Gastroesophageal sphincter (tissue), 4 donors: ENCODE results near the gene P3H3. TPM values are rescaled to one million over a fixed set of nuclear protein-coding genes. Genes with fewer than 3 reads are reported as not detected.

Experiments
- ATAC-seq: fragments of 150-250 bp; one replicate; pipeline ENCODE4 v1.9.1; 2016; ENCODE audit warnings: mild to moderate bottlenecking, moderate library complexity
- H3K27ac ChIP-seq, 4 donors: fragments of 200-600 bp; sonication (generic) in 3 of 4; 1 replicate in 3 of 4; 2 replicates in 1 of 4; pipeline ENCODE4 v1.5.1; 2016 to 2019
- H3K27me3 ChIP-seq: fragments of 200-600 bp; sonication (generic); one replicate; pipeline ENCODE4 v1.5.1; 2019
- H3K36me3 ChIP-seq, 2 donors: fragments of 200-600 bp; sonication (generic); one replicate each; pipeline ENCODE4 v1.5.1; 2019; ENCODE audit warnings: control low read depth in 1 of 2
- H3K4me1 ChIP-seq, 3 donors: fragments of 200-600 bp; sonication (generic); 1 replicate in 2 of 3; 2 replicates in 1 of 3; pipeline ENCODE4 v1.5.1; 2016 to 2019; ENCODE audit warnings: control low read depth in 2 of 3
- H3K4me3 ChIP-seq, 2 donors: fragments of 200-600 bp; sonication (generic); one replicate each; pipeline ENCODE4 v1.5.1; 2019; ENCODE audit warnings: mild to moderate bottlenecking in 1 of 2, moderate library complexity in 1 of 2
- H3K9me3 ChIP-seq, 3 donors: fragments of 200-600 bp; sonication (generic); one replicate each; pipeline ENCODE4 v1.5.1; 2017 to 2019; ENCODE audit warnings: control low read depth in 2 of 3
- EP300 ChIP-seq: sonication (generic); formaldehyde crosslinking; IDR thresholded peaks from one replicate; pipeline ENCODE4 v1.6.1; 2017; ENCODE audit warnings: antibody characterized with exemption, mild to moderate bottlenecking
- POLR2A ChIP-seq, 2 donors: fragments of 450-650 bp; IDR thresholded peaks; one replicate each; pipeline ENCODE4 v1.6.1; 2017; ENCODE audit warnings: antibody characterized with exemption in 2 of 2, mild to moderate bottlenecking in 2 of 2, moderate library complexity in 1 of 2
- POLR2AphosphoS5 ChIP-seq: sonication (generic); formaldehyde crosslinking; IDR thresholded peaks from one replicate; pipeline ENCODE4 v1.6.1; 2017; ENCODE audit warnings: antibody characterized with exemption
- WGBS, 2 donors: methylation state at CpG; one replicate each; pipeline ENCODE4 v1.1.5; 2018; ENCODE audit warnings: low coverage in 1 of 2; 5-methylcytosine and 5-hydroxymethylcytosine counted together
- total RNA-seq, 4 donors: library from RNA; depleted of rRNA; stranded (reverse); fragments of >200 nt; gene quantifications; one replicate each; pipeline ENCODE4 v1.1.0, GENCODE V29; 2016
- TF ChIP-seq, protein P1 (sequence below), 4 experiments: fragments of 200-600 bp in 2 of 4; fragments of 450-650 bp in 2 of 4; sonication (generic) in 1 of 4; IDR thresholded peaks; one replicate each; pipeline ENCODE4 v1.5.1; 2017 to 2019; ENCODE audit warnings: antibody characterized with exemption in 4 of 4, mild to moderate bottlenecking in 2 of 4, moderate library complexity in 2 of 4

The P3H3 gene
- total RNA-seq, 4 donors from 2014 or later = 17.3 to 28.3 (median 23.0) TPM

DNA sequence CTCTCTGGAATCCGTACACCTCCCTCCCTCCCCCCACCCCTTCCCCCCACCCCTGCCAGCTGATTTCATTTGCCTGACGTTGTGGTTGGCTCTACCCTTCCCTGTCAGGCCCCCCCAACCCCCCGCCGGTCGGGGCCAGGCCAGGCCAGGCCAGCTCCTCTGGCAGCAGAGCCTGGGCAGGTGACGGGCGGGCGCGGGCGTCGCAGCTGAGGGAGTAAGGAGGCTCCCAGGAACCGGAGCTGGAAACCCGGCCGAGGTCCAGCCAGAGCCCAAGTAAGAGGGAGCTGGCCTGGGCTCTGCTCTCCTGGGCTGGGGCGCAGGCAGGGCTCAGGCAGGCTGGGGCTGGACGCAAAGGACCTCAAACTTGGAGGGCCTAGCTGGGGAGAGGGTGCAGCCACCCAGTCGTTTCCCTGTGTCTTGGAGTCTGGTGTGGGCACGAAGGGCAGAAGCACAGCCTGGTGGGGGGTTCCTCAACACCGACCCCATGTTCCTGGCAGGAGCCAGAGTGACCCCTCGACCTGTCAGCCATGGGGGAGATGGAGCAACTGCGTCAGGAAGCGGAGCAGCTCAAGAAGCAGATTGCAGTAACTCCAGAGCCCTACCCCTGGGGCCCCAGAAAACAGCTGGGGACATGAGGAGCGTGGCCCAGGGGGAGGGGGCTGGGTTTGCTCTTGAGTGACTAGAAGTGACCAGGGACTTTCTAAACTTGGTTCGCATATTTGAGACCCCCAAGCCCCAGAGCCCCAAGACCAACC is 12.7 kb downstream of the P3H3 start, which contains the start of gene GNB3:
TSS of gene GNB3 (plus strand) at position 165 of the 755 bp plus-strand sequence. CDS start at position 528, 363 bp downstream.
- no peak within 1 kb of the TSS for H3K4me3 ChIP-seq
- no peaks in the 10 kb centered on the region for H3K4me1 ChIP-seq
- TF ChIP-seq EP300 (no peak), POLR2A (IDR thresholded peaks at IDR 0.05) (no peak), POLR2AphosphoS5 (no peak)
- TF ChIP-seq, protein P1, sequence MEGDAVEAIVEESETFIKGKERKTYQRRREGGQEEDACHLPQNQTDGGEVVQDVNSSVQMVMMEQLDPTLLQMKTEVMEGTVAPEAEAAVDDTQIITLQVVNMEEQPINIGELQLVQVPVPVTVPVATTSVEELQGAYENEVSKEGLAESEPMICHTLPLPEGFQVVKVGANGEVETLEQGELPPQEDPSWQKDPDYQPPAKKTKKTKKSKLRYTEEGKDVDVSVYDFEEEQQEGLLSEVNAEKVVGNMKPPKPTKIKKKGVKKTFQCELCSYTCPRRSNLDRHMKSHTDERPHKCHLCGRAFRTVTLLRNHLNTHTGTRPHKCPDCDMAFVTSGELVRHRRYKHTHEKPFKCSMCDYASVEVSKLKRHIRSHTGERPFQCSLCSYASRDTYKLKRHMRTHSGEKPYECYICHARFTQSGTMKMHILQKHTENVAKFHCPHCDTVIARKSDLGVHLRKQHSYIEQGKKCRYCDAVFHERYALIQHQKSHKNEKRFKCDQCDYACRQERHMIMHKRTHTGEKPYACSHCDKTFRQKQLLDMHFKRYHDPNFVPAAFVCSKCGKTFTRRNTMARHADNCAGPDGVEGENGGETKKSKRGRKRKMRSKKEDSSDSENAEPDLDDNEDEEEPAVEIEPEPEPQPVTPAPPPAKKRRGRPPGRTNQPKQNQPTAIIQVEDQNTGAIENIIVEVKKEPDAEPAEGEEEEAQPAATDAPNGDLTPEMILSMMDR (IDR thresholded peaks at IDR 0.05) = no peak
- ATAC-seq = no peak
- no peak within 1 kb of the TSS for H3K27ac ChIP-seq
- 60% methylated on average over 2 of the region's 24 CpGs; no CpG with 5 or more reads in 1 of the 2 donors for WGBS, 2 donors
- no peaks in the 10 kb centered on the region for H3K27me3 ChIP-seq
- H3K9me3 ChIP-seq = no peaks in the 10 kb centered on the region
- peaks cover 0 to 85% of the 10 kb centered on the region in 2 donors for H3K36me3 ChIP-seq

DNA sequence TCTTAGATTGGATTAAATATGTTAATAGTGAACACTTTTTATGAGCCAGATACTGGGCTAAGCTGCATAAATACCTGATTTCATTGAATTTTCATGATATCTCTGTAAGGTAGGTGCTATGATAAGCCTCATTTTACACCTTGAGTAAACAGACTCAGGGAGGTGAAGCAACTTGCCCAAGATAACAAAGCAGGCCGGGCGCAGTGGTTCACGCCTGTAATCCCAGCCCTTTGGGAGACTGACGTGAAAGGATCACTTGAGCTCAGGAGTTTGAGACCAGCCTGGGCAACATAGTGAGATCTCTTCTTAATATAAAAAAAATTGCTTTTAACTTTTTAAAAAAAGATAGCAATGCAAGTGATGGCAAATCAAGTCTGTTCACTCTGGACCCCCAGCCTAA is 13.9 kb downstream of the P3H3 start:
- H3K27ac ChIP-seq = no peak overlapping the region
- 74 to 95% methylated on average over 3 to 4 of the region's 4 CpGs for WGBS, 2 donors
- peaks cover 0 to 87% of the 10 kb centered on the region in 2 donors for H3K36me3 ChIP-seq
- H3K4me3 ChIP-seq = no peak overlapping the region
- TF ChIP-seq POLR2A (IDR thresholded peaks at IDR 0.05) (no peak), EP300 (no peak), POLR2AphosphoS5 (no peak)
- TF ChIP-seq, protein P1 (IDR thresholded peaks at IDR 0.05) = no peak
- ATAC-seq = no peak
- H3K4me1 ChIP-seq = no peaks in the 10 kb centered on the region
- H3K9me3 ChIP-seq = no peaks in the 10 kb centered on the region
- no peaks in the 10 kb centered on the region for H3K27me3 ChIP-seq

DNA sequence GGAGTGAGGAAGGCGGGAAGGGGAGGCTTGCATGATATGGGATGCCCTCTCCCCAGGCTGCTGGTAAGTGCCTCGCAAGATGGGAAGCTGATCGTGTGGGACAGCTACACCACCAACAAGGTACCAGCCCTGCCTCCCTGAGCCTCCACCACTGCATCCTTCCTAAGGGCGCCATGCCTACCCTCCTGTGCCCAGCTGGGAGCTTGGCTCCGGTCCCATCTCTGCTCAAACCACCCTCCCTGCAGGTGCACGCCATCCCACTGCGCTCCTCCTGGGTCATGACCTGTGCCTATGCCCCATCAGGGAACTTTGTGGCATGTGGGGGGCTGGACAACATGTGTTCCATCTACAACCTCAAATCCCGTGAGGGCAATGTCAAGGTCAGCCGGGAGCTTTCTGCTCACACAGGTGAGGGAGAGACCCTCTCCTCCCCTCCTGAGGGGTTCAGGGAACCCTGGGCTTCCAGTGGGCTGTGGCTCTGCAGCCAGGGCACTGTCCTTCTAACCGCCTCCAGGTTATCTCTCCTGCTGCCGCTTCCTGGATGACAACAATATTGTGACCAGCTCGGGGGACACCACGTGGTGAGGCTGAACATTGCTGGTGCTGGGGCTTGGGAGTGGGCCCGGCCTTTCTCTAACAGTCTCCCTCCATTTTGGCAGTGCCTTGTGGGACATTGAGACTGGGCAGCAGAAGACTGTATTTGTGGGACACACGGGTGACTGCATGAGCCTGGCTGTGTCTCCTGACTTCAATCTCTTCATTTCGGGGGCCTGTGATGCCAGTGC is 15.1 kb downstream of the P3H3 start:
- H3K9me3 ChIP-seq = no peaks in the 10 kb centered on the region
- WGBS, 2 donors = 82 to 93% methylated on average over 5 to 7 of the region's 16 CpGs
- no peaks in the 10 kb centered on the region for H3K27me3 ChIP-seq
- no peaks in the 10 kb centered on the region for H3K4me1 ChIP-seq
- H3K36me3 ChIP-seq = peaks cover 0 to 79% of the 10 kb centered on the region in 2 donors
- no peak for ATAC-seq
- H3K4me3 ChIP-seq = no peak overlapping the region
- H3K27ac ChIP-seq = no peak overlapping the region
- TF ChIP-seq POLR2A (IDR thresholded peaks at IDR 0.05) (no peak), POLR2AphosphoS5 (no peak), EP300 (no peak)
- TF ChIP-seq, protein P1 (IDR thresholded peaks at IDR 0.05) = no peak

DNA sequence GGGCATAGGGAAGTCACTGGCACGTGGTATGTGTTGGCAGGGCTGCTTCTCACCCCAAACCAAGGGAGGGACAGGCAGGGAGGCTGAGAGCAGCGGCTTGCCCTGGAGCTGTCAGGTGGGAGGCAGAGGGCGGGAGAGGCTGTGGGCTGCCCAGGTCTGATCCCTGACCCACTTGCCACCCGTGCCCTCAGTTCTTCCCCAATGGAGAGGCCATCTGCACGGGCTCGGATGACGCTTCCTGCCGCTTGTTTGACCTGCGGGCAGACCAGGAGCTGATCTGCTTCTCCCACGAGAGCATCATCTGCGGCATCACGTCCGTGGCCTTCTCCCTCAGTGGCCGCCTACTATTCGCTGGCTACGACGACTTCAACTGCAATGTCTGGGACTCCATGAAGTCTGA is 17.2 kb downstream of the P3H3 start:
- peaks cover 0 to 68% of the 10 kb centered on the region in 2 donors for H3K36me3 ChIP-seq
- H3K27ac ChIP-seq = no peak overlapping the region
- TF ChIP-seq POLR2A (IDR thresholded peaks at IDR 0.05) (no peak), POLR2AphosphoS5 (no peak), EP300 (no peak)
- TF ChIP-seq, protein P1 (IDR thresholded peaks at IDR 0.05) = no peak
- no peaks in the 10 kb centered on the region for H3K27me3 ChIP-seq
- no peaks in the 10 kb centered on the region for H3K9me3 ChIP-seq
- no peak for ATAC-seq
- WGBS, 2 donors = 80 to 89% methylated on average over 11 to 14 of the region's 17 CpGs
- no peak overlapping the region for H3K4me3 ChIP-seq
- H3K4me1 ChIP-seq = no peaks in the 10 kb centered on the region
